Stimulated activated CD4-positive, alpha-beta T cell treated with anti-CD3 and anti-CD28 coated beads, Interleukin-12 subunit alpha, Interleukin-12 subunit beta, amount 100 ng/mL, for 4 hours (primary cell): ENCODE results near the gene SLC13A3.

ENCODE experiments used
- DNase-seq: peaks from one replicate; pipeline ENCODE4 v3.0.0-alpha.2; 2020

Gene SLC13A3

GRCh38 chr20:46519471-46520068 lies 131.7 kb downstream of the SLC13A3 start:
- DNase-seq = no peak

GRCh38 chr20:46512943-46513844 lies 138.1 kb downstream of the SLC13A3 start, which contains the start of gene ZNF334:
TSS of gene ZNF334 (minus strand) at chr20:46513559. CDS start at chr20:46512102, 1,457 bp downstream.
- DNase-seq = peak; percentile 48

GRCh38 chr20:46509523-46509922 lies 141.7 kb downstream of the SLC13A3 start:
- no peak for DNase-seq
